Activated T-cell treated with anti-CD3 and anti-CD28 coated beads, Interleukin-2, amount 50 U/mL, for 4 hours (primary cell): ENCODE data around the gene ITM2C. TPM values are rescaled to one million over a fixed set of nuclear protein-coding genes. Genes with fewer than 3 reads are reported as not detected.

Experiments
- ATAC-seq, 2 donors: fragments of 200-7000 bp; cut with Tn5 transposase; one replicate each; pipeline ENCODE4 v1.10.0; 2021
- DNase-seq: peaks from one replicate; pipeline ENCODE4 v3.0.0-alpha.2; 2020
- H3K27me3 Mint-ChIP-seq: one replicate; pipeline ENCODE4 v1.8.0; 2021; ENCODE audit warnings: low read depth, mixed read lengths
- H3K36me3 Mint-ChIP-seq: one replicate; pipeline ENCODE4 v1.8.0; 2022; ENCODE audit warnings: mixed read lengths; ENCODE audit not compliant: insufficient read depth
- H3K4me1 Mint-ChIP-seq: one replicate; pipeline ENCODE4 v1.8.0; 2021; ENCODE audit warnings: low read depth, mixed read lengths
- H3K4me3 Mint-ChIP-seq: one replicate; pipeline ENCODE4 v1.8.0; 2021; ENCODE audit warnings: mild to moderate bottlenecking, moderate library complexity, mixed read lengths
- H3K9me3 Mint-ChIP-seq: one replicate; pipeline ENCODE4 v1.8.0; 2021; ENCODE audit warnings: mixed read lengths
- total RNA-seq, 3 donors: library from RNA; stranded (reverse); gene quantifications; one replicate each; pipeline ENCODE4 v1.2.1, GENCODE V29; 2021

ITM2C gene
- total RNA-seq, 3 donors from 2014 or later, result 17.2 to 29.4 (median 22.1) TPM

DNA sequence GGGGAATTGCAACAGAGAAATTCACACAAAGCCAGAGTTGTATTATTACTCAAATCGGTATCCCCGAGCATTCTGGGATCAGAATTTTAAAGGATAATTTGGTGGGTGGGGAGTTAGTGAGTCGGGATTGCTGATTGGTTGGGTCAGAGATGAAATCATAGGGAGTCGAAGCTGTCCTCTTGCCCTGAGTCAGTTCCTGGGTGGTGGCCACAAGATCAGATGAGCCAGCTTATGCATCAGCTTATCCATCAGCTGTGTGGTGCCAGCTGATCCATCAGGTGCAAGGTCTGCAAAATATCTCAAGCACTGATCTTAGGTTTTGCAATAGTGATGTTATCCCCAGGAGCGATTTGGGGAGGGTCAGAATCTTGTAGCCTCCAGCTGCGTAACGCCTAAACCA, 34.3 kb upstream of the ITM2C start:
- Mint-ChIP-seq H3K9me3 (no peaks in the 10 kb centered on the region), H3K36me3 (no peaks in the 10 kb centered on the region), H3K4me1 (peaks cover 4% of the 10 kb centered on the region), H3K4me3 (no peak overlapping the region), H3K27me3 (peaks cover 30% of the 10 kb centered on the region)
- DNase-seq (no peak), ATAC-seq (no peak)

DNA sequence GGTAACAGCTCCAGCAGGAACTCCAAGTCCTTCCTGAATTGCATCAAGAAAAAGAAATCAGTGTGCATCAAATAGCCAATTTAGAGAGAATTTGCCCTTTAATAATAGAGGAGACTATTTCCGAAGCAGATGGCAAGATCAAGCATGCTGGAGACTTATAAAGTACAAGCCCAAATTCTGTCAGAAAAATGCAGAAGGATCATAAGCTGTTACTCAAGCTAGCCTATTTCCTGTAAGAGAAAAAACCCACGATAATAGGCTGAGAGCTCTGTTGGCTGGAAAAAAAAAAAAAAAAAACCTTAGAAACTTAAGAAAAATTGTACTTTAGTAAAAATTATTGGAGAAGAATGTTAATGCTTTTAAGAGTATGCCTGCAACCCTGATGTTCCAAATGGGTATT, 24.4 kb upstream of the ITM2C start:
- peaks cover 5% of the 10 kb centered on the region for H3K4me1 Mint-ChIP-seq
- no peaks in the 10 kb centered on the region for H3K36me3 Mint-ChIP-seq
- ATAC-seq, result no peak
- H3K9me3 Mint-ChIP-seq, result peaks cover 8% of the 10 kb centered on the region
- no peaks in the 10 kb centered on the region for H3K27me3 Mint-ChIP-seq
- no peak for DNase-seq
- H3K4me3 Mint-ChIP-seq, result no peak overlapping the region

DNA sequence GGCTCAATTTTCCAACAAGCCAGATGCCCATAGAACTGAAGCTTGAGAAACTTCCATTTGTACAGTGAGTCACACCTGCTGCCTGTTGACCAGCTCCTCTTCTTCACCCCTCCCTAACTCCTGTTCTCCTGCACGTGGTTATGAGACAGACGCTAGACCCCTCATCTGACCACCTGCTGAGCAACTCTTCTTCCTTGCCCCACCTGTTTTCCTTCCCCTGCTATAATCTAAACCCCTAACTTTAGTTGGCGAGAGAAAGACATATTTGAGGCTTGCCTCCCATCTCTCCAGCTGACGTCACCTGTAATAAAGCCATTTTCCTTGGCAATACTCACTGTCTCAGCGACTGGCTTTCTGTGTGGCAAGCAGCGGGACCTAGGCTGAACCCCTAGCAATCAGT, 22.3 kb upstream of the ITM2C start:
- Mint-ChIP-seq H3K4me1 (peaks cover 7% of the 10 kb centered on the region), H3K36me3 (no peaks in the 10 kb centered on the region), H3K9me3 (peaks cover 8% of the 10 kb centered on the region), H3K4me3 (no peak overlapping the region), H3K27me3 (peaks cover 9% of the 10 kb centered on the region)
- DNase-seq (no peak), ATAC-seq (no peak)

DNA sequence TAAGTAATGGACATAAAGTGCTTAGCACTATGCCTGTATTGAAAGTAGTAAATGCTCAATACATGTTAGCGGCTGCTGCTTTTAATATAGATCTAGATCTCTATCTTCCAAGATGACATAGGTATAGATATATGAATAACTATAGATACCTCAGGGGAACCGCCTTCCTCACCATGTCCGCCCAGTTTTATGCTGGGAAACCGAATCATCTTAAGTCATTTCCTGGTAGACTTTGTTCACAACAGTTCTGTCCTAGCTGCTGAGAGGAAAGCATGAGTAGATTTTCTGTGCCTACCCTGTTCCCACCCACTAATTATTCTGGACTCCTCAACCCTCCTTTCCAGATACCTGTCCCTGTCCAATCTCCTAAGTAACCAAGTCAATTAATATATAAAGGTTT, 21.6 kb upstream of the ITM2C start:
- H3K9me3 Mint-ChIP-seq, result peaks cover 3% of the 10 kb centered on the region
- H3K4me3 Mint-ChIP-seq, result no peak overlapping the region
- peaks cover 12% of the 10 kb centered on the region for H3K4me1 Mint-ChIP-seq
- DNase-seq (no peak), ATAC-seq (no peak)
- H3K36me3 Mint-ChIP-seq, result no peaks in the 10 kb centered on the region
- peaks cover 10% of the 10 kb centered on the region for H3K27me3 Mint-ChIP-seq

DNA sequence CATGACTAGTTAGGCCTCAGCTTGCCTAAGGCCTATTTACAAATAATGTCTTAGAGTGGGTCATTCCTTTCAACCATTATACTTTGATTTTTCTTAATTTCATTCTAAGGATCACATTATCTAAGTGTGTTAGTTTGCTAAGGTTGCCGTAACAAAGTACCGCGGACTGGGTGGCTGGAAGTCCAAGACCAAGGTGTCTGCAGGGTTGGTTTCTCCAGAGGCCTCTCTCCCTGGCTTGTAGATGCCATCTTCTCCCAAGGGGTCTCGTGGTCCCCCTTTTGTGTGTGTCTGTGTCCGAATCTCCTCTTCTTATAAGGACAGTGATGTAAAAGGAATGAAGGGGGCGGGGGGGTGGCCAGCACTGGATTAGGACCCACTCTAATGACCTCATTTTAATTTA, 18.4 kb upstream of the ITM2C start:
- H3K4me3 Mint-ChIP-seq, result no peak overlapping the region
- no peak for ATAC-seq

DNA sequence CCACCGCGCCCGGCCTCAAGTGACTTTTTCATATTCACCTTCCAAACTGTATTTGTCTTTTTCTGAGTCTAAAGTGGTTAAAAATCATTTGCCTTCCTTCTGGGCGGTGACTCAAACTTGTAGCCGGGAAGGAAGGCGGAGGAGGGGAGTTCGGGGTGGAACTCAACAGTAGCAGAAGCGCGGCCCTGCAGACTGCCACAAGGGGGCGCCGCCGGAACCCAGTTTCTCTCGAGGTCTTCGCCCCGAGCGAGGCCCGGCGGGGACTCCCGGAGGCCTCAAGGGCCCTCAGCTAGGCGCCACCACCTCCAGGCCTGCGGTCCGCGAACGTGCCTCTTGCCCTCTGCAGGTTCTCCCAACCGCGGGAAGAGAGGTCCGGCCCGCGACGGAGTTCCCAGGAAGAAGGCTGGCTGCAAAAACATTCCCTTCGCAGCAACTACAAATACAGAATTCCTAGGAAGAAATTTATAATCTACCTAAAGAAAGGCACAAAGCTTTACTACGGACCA, 16.8 kb upstream of the ITM2C start:
- H3K4me1 Mint-ChIP-seq, result peaks cover 12% of the 10 kb centered on the region
- peak; percentile 95 to 96 for ATAC-seq
- H3K4me3 Mint-ChIP-seq, result peak overlapping the region; percentile 11
- no peaks in the 10 kb centered on the region for H3K36me3 Mint-ChIP-seq
- peaks cover 31% of the 10 kb centered on the region for H3K27me3 Mint-ChIP-seq
- DNase-seq, result peak; percentile 91
- H3K9me3 Mint-ChIP-seq, result no peaks in the 10 kb centered on the region

More for the DNA sequence above, 18.4 kb upstream of the ITM2C start:
- DNase-seq, result no peak
- H3K36me3 Mint-ChIP-seq, result no peaks in the 10 kb centered on the region
- H3K9me3 Mint-ChIP-seq, result no peaks in the 10 kb centered on the region
- H3K4me1 Mint-ChIP-seq, result peaks cover 12% of the 10 kb centered on the region
- H3K27me3 Mint-ChIP-seq, result peaks cover 26% of the 10 kb centered on the region

DNA sequence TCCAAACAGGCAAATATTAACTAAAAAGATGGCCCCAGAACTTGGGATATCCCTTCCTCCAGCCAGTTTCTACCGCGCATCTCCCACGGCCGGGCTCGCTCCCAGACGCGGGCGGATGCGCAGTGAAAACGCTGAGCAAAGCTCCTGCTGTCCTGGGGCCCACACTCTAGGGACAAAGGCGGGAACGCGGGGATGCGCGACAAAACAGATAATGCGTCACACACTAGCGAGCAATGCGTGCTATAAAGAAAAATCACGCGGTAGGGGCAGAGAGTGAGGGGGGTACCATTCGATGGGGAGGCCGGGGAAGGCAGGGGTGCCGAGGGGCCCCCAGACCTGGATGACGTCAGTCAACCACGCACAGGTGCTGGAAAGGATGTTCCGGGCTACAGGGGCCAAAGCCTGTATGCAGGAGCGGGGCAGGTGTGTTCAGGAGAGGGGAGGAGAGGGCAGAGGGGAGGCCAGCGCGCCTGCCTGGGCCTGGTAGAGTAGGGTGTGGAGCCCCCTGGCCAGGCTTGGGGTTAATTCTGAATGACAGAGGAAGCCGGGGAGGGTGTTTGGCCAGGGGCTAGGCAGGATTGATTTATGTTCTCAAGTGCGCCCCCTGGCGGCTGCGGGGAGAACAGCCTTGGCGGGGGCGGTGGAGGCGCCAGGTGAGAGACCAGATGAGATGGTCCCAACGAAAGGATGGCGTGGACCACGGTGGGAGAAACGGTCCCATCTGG, 14.9 kb upstream of the ITM2C start:
- H3K4me3 Mint-ChIP-seq, result peak overlapping the region; percentile 9
- no peaks in the 10 kb centered on the region for H3K9me3 Mint-ChIP-seq
- DNase-seq (peak; percentile 70), ATAC-seq (peak; percentile 41 to 49)
- H3K4me1 Mint-ChIP-seq, result peaks cover 9% of the 10 kb centered on the region
- no peaks in the 10 kb centered on the region for H3K36me3 Mint-ChIP-seq
- H3K27me3 Mint-ChIP-seq, result peaks cover 40% of the 10 kb centered on the region

DNA sequence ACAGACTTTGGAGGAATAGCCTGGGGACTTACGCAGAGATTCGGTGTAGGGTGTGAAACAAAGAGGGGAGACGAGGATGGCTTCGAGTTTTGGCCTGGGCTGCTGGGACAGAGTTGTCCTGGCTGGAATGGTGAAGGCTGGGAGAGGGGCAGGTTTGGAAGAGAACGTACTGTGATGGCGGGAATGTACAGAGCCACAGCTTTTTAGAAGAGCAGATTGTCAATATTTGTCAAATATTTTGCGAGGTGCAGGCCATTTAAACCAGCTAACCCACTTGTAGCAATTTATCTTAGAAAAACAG, 14.4 kb upstream of the ITM2C start:
- Mint-ChIP-seq H3K9me3 (no peaks in the 10 kb centered on the region), H3K4me1 (peaks cover 9% of the 10 kb centered on the region), H3K36me3 (no peaks in the 10 kb centered on the region), H3K4me3 (peak overlapping the region; percentile 9), H3K27me3 (peaks cover 41% of the 10 kb centered on the region)
- ATAC-seq (no peak), DNase-seq (no peak)

DNA sequence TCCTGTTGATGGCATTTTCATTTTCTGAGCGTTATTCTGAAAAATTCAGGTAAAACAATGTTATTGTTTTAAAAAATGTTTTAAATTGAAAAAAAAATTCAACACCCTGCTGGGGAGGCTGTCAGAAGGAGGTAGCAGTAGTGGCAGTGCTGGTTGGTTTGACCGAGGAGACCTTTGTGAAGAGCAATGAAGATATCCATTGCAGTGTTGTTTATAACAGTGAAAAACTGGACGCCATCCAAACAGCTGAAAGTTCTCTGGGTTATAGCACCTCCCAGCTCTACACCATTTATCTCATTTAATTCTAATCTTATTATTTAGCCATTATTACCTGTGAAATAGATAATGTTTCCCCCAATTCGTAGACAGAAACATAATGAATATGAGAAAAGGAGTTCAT, 12.6 kb upstream of the ITM2C start:
- H3K4me1 Mint-ChIP-seq, result peaks cover 9% of the 10 kb centered on the region
- peaks cover 47% of the 10 kb centered on the region for H3K27me3 Mint-ChIP-seq
- DNase-seq, result no peak
- ATAC-seq, result no peak
- no peak overlapping the region for H3K4me3 Mint-ChIP-seq
- H3K36me3 Mint-ChIP-seq, result no peaks in the 10 kb centered on the region
- H3K9me3 Mint-ChIP-seq, result no peaks in the 10 kb centered on the region

DNA sequence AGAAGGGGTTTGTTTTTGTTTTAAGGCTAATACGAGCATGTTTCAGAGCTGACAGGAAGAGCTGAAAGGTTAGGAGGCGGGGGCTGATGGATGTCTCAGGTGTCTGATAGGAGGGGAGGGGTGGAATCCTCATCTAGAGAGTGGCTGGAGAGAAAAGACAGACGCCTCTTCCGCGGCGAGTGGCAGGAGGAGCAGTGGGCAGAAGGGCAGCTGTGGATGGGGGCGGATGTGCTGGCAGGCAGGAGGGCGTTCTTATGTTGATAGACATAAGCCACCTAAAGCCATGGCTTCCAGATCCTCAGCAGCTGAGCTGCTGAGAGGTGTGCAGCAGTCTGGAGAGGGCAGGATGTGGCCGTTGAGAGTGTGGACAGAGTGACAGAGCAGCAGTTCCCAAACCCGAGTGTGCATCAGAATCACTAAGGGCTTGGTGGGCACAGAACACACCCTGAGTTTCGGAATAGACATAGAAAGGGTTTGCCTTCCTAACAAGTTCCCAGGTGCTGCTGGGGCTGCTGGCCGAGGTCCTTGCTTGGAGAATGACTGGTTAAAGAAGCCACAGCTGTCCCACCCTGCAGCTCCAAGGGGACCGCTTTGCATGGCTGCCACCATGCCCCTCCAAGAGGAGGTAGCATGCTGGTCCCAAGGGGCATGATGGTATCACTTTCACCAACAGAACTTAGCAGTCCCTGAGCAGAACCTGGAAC, 3.0 kb upstream of the ITM2C start:
- DNase-seq (no peak), ATAC-seq (no peak)
- Mint-ChIP-seq H3K36me3 (no peaks in the 10 kb centered on the region), H3K4me3 (no peak overlapping the region), H3K27me3 (peaks cover 15% of the 10 kb centered on the region), H3K4me1 (peaks cover 29% of the 10 kb centered on the region), H3K9me3 (no peaks in the 10 kb centered on the region)

DNA sequence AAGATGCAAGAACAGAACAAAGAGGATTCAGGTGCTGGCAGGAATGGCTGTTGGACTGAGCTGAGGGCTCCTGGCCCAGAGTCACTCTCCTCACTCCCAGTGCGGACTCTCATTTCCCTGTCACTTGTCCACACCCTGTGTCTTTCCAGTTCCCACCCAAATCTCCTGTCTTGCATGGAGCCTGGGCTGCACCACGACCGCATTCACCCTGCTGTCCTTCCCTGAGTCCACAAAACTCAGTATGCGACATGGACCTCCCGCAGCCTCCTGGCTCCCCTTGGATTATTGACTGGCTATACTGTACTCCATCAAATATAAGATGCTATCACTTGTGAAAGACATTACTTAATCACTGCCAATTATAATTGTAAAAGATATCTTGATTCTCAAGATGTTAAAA, 2.5 kb upstream of the ITM2C start:
- Mint-ChIP-seq H3K27me3 (peaks cover 14% of the 10 kb centered on the region), H3K9me3 (no peaks in the 10 kb centered on the region), H3K4me3 (no peak overlapping the region), H3K4me1 (peaks cover 35% of the 10 kb centered on the region), H3K36me3 (no peaks in the 10 kb centered on the region)
- DNase-seq (no peak), ATAC-seq (no peak)

DNA sequence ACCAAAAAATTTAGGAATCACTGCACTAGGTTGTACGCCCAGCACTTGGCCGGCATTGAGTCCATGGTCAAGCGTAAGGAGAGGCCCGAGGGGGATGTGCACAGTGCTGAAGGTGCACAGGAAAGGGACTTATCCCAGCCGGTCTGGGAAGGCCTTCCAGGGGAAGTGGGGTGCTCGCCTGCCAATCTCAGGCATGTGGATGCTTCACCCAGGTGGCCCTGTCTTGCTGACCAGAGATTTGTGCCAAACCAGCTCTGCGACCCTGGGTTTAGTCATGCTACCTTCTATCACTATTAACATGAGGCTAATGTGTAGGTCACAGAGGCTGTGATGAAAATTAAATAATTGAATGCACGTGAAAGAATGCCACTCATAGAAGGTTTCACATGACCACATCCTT, 1.7 kb upstream of the ITM2C start:
- ATAC-seq, result no peak
- peaks cover 8% of the 10 kb centered on the region for H3K27me3 Mint-ChIP-seq
- H3K36me3 Mint-ChIP-seq, result no peaks in the 10 kb centered on the region
- peak overlapping the region; percentile 89 for H3K4me3 Mint-ChIP-seq
- DNase-seq, result no peak
- peaks cover 38% of the 10 kb centered on the region for H3K4me1 Mint-ChIP-seq
- H3K9me3 Mint-ChIP-seq, result no peaks in the 10 kb centered on the region

DNA sequence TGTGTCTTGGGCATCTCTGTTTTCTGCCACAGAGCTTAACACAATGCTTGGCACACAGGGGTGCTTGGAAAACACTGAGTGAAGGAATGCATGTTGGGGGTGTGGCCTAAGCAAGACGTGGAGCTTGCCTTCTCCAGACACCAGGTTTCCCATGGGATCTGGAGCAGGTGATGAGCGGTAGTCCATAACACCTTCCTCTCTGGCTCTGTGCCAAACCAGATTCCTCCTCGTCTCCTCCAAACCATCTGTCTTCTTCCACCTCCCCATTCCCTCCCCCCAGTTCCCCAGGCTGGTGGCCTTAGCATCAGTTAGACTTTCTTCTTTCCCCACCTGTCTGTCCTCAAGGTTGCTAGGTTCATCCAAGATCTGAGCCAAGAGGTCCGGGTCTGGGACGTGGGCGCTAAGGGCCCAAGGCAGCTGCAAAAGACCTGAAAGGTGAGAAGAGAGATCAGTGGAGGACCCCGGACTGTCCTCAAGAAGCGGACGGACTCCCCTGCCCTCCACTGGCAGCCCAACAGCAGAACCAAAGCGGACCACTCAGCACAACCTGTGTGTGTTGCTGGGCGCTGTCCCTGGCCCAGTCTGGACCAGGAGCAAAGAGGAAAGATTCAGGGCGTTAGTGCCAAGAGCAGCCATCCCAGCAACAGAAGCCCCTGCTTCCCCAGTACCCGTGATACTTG, 1.2 kb upstream of the ITM2C start:
- DNase-seq (no peak), ATAC-seq (no peak)
- no peaks in the 10 kb centered on the region for H3K36me3 Mint-ChIP-seq
- no peaks in the 10 kb centered on the region for H3K9me3 Mint-ChIP-seq
- peaks cover 6% of the 10 kb centered on the region for H3K27me3 Mint-ChIP-seq
- H3K4me1 Mint-ChIP-seq, result peaks cover 38% of the 10 kb centered on the region
- peak overlapping the region; percentile 89 for H3K4me3 Mint-ChIP-seq

DNA sequence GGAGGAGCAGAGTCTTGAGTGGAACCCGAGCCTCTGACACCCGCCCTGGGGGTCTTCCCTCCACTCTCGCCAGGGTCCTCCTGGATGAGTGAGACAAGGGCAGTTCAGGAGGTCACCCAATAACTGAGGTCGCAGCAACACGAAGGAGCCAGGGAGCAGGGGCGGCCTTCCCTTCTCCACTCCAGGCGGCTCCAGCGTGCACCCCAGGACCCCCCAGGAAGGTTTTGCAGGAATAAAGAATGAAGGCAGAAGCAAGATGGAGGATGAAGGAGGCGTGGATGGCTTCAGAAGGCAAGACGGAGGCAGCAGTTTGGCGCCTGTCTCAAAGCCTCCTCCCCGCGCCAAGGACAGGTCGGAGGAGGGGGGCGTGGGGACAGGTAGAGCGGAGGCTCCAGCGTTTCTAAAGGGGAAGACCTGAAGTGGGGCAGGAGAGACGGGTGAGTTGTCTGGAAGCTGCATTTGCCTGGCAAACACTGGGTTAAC, 579 bp upstream of the ITM2C start:
- H3K36me3 Mint-ChIP-seq, result no peaks in the 10 kb centered on the region
- H3K27me3 Mint-ChIP-seq, result peaks cover 6% of the 10 kb centered on the region
- ATAC-seq, result peak; percentile 1
- H3K9me3 Mint-ChIP-seq, result no peaks in the 10 kb centered on the region
- peak overlapping the region; percentile 89 for H3K4me3 Mint-ChIP-seq
- no peak for DNase-seq
- peaks cover 41% of the 10 kb centered on the region for H3K4me1 Mint-ChIP-seq
